GM21528 (cell line): ENCODE results near the gene P3H4.
A peak's percentile ranks its signal among the peaks of the same experiment; 100 is the strongest.
"Not testable (repeated sequence)": the region's sequence is repeated elsewhere in the genome, so short reads cannot be mapped to it uniquely, and the experiment has no call there.

Experiments
- ATAC-seq: cut with Tn5 transposase; IDR thresholded peaks from one replicate; pipeline ENCODE4 v1.9.1; 2021; ENCODE audit warnings: mild to moderate bottlenecking, moderate library complexity; ENCODE audit not compliant: unreplicated experiment, low FRiP score

Gene P3H4

GRCh38 chr17:41811549-41812380, at the start of gene P3H4:
Gene P3H4, minus strand, starts transcription at chr17:41811949. Its CDS starts 34 bp downstream, at chr17:41811915.
- ATAC-seq, result no peak

GRCh38 chr17:41860254-41860931, 48.6 kb upstream of the P3H4 start:
- no peak for ATAC-seq

GRCh38 chr17:41851382-41851781, 39.6 kb upstream of the P3H4 start:
- ATAC-seq, result not testable (repeated sequence)

GRCh38 chr17:41849251-41849990, 37.7 kb upstream of the P3H4 start:
- ATAC-seq, result no peak

GRCh38 chr17:41848788-41849187, 37.0 kb upstream of the P3H4 start:
- ATAC-seq, result no peak

GRCh38 chr17:41844971-41845370, 33.2 kb upstream of the P3H4 start:
- no peak for ATAC-seq

GRCh38 chr17:41840781-41841180, 29.0 kb upstream of the P3H4 start:
- ATAC-seq, result not testable (repeated sequence)

GRCh38 chr17:41839448-41839847, 27.7 kb upstream of the P3H4 start:
- ATAC-seq, result not testable (repeated sequence)

- ATAC-seq, result no peak
These were observed 26.2 kb upstream of the P3H4 start, which contains the start of gene KLHL10 for GRCh38 chr17:41837761-41838538. Gene KLHL10, plus strand, starts transcription at chr17:41837825. Its CDS starts 108 bp downstream, at chr17:41837933.

- no peak for ATAC-seq
These were observed 24.9 kb upstream of the P3H4 start for GRCh38 chr17:41836550-41837196.

GRCh38 chr17:41835800-41836549, 24.2 kb upstream of the P3H4 start, which contains the start of gene NT5C3B:
Gene NT5C3B, minus strand, starts transcription at chr17:41836232. Its CDS starts 39 bp downstream, at chr17:41836193.
- peak; percentile 61 for ATAC-seq

GRCh38 chr17:41835214-41835799, 23.6 kb upstream of the P3H4 start:
- peak; percentile 30 for ATAC-seq

GRCh38 chr17:41829961-41830360, 18.2 kb upstream of the P3H4 start:
- not testable (repeated sequence) for ATAC-seq

- no peak for ATAC-seq
These were observed 13.6 kb upstream of the P3H4 start for GRCh38 chr17:41825175-41825845.

- no peak for ATAC-seq
These were observed 12.3 kb upstream of the P3H4 start for GRCh38 chr17:41824086-41824485.

GRCh38 chr17:41823580-41823979, 11.8 kb upstream of the P3H4 start:
- no peak for ATAC-seq

- no peak for ATAC-seq
These were observed 11.4 kb upstream of the P3H4 start for GRCh38 chr17:41823141-41823524.
